ENCODE measurements around the gene PIGB. TPM values are rescaled to one million over a fixed set of nuclear protein-coding genes. Genes with fewer than 3 reads are reported as not detected.
A peak's percentile ranks its signal among the peaks of the same experiment; 100 is the strongest.

Gene PIGB
- total RNA-seq, 1 donor = 17.0 TPM

DNA sequence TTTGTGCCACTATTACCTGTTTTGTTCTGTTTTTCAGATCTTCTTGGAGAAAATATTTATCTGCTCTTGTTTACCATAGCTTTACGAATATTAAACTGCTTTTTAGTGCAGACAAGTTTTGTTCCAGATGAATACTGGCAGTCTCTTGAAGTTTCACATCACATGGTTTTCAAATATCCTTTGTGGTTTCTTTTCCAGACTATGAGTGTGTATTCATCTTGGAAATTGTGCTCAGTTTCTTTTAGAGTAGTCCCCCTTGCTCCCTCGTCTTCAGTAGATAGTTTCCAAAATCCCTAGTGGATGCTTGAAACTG is 1.2 kb downstream of the PIGB start:
- Histone ChIP-seq H4K20me1 (ENCODE audit: insufficient read depth, low read length) (no peaks in the 10 kb centered on the region), H3K27ac (ENCODE audit: low read depth, low read length) (peak overlapping the region; percentile 97), H3K9me3 (ENCODE audit: low read depth, low read length) (no peaks in the 10 kb centered on the region), H3K4me1 (ENCODE audit: insufficient read depth, low read length) (peaks cover 9% of the 10 kb centered on the region), H3K36me3 (ENCODE audit: insufficient read depth, low read length) (no peaks in the 10 kb centered on the region), H3K4me2 (ENCODE audit: insufficient read depth, low read length) (peak overlapping the region; percentile 85), H3K79me2 (ENCODE audit: insufficient read depth, low read length) (peaks cover 42% of the 10 kb centered on the region), H3K4me3 (ENCODE audit: insufficient read depth, low read length) (peak overlapping the region; percentile 96), H2AFZ (ENCODE audit: low read length) (peak overlapping the region; percentile 69), H3K27me3 (ENCODE audit: insufficient read depth, low read length) (no peaks in the 10 kb centered on the region)
- no peak for DNase-seq (ENCODE audit: insufficient read length, low spot score, missing footprints)
- TF ChIP-seq CTCF (IDR thresholded peaks at IDR 0.05; ENCODE audit: extremely low read depth, low read depth, low read length) = no peak

- no peaks in the 10 kb centered on the region for H4K20me1 ChIP-seq (ENCODE audit: insufficient read depth, low read length)
- no peak overlapping the region for H3K4me3 ChIP-seq (ENCODE audit: insufficient read depth, low read length)
- H2AFZ ChIP-seq (ENCODE audit: low read length) = no peak overlapping the region
- no peaks in the 10 kb centered on the region for H3K36me3 ChIP-seq (ENCODE audit: insufficient read depth, low read length)
- H3K27me3 ChIP-seq (ENCODE audit: insufficient read depth, low read length) = no peaks in the 10 kb centered on the region
- no peaks in the 10 kb centered on the region for H3K9me3 ChIP-seq (ENCODE audit: low read depth, low read length)
- H3K27ac ChIP-seq (ENCODE audit: low read depth, low read length) = no peak overlapping the region
- peaks cover 39% of the 10 kb centered on the region for H3K79me2 ChIP-seq (ENCODE audit: insufficient read depth, low read length)
- no peak for DNase-seq (ENCODE audit: insufficient read length, low spot score, missing footprints)
- TF ChIP-seq CTCF (IDR thresholded peaks at IDR 0.05; ENCODE audit: extremely low read depth, low read depth, low read length) = no peak
- no peak overlapping the region for H3K4me2 ChIP-seq (ENCODE audit: insufficient read depth, low read length)
- H3K4me1 ChIP-seq (ENCODE audit: insufficient read depth, low read length) = peaks cover 9% of the 10 kb centered on the region
These were observed 1.9 kb downstream of the PIGB start for GRCh38 chr15:55320963-55321362.

- H3K36me3 ChIP-seq (ENCODE audit: insufficient read depth, low read length) = no peaks in the 10 kb centered on the region
- no peaks in the 10 kb centered on the region for H4K20me1 ChIP-seq (ENCODE audit: insufficient read depth, low read length)
- peaks cover 29% of the 10 kb centered on the region for H3K79me2 ChIP-seq (ENCODE audit: insufficient read depth, low read length)
- no peak overlapping the region for H3K4me2 ChIP-seq (ENCODE audit: insufficient read depth, low read length)
- TF ChIP-seq CTCF (IDR thresholded peaks at IDR 0.05; ENCODE audit: extremely low read depth, low read depth, low read length) = no peak
- H3K4me1 ChIP-seq (ENCODE audit: insufficient read depth, low read length) = peaks cover 9% of the 10 kb centered on the region
- DNase-seq (ENCODE audit: insufficient read length, low spot score, missing footprints) = no peak
- no peaks in the 10 kb centered on the region for H3K27me3 ChIP-seq (ENCODE audit: insufficient read depth, low read length)
- H2AFZ ChIP-seq (ENCODE audit: low read length) = no peak overlapping the region
- no peak overlapping the region for H3K4me3 ChIP-seq (ENCODE audit: insufficient read depth, low read length)
- H3K9me3 ChIP-seq (ENCODE audit: low read depth, low read length) = no peaks in the 10 kb centered on the region
- no peak overlapping the region for H3K27ac ChIP-seq (ENCODE audit: low read depth, low read length)
These were observed 3.4 kb downstream of the PIGB start for GRCh38 chr15:55322467-55322866.

GRCh38 chr15:55327387-55327786 is 8.4 kb downstream of the PIGB start:
- no peak overlapping the region for H3K4me3 ChIP-seq (ENCODE audit: insufficient read depth, low read length)
- no peaks in the 10 kb centered on the region for H3K4me1 ChIP-seq (ENCODE audit: insufficient read depth, low read length)
- H3K79me2 ChIP-seq (ENCODE audit: insufficient read depth, low read length) = peaks cover 4% of the 10 kb centered on the region
- no peaks in the 10 kb centered on the region for H3K27me3 ChIP-seq (ENCODE audit: insufficient read depth, low read length)
- no peak for DNase-seq (ENCODE audit: insufficient read length, low spot score, missing footprints)
- no peak for TF ChIP-seq CTCF (IDR thresholded peaks at IDR 0.05; ENCODE audit: extremely low read depth, low read depth, low read length)
- no peak overlapping the region for H2AFZ ChIP-seq (ENCODE audit: low read length)
- H3K4me2 ChIP-seq (ENCODE audit: insufficient read depth, low read length) = no peak overlapping the region
- no peaks in the 10 kb centered on the region for H4K20me1 ChIP-seq (ENCODE audit: insufficient read depth, low read length)
- H3K36me3 ChIP-seq (ENCODE audit: insufficient read depth, low read length) = peaks cover 3% of the 10 kb centered on the region
- no peak overlapping the region for H3K27ac ChIP-seq (ENCODE audit: low read depth, low read length)
- H3K9me3 ChIP-seq (ENCODE audit: low read depth, low read length) = no peaks in the 10 kb centered on the region

Data from osteoblast (primary cell).